CD14-positive monocyte (primary cell): ENCODE results near the gene CUL4A. TPM values are rescaled to one million over a fixed set of nuclear protein-coding genes. Genes with fewer than 3 reads are reported as not detected.

Experiments used
- DNase-seq, 3 donors: peaks; one replicate each; pipeline ENCODE4 v3.0.0-alpha.2; 2011 to 2022
- H2AFZ ChIP-seq: 2 replicates; pipeline ENCODE4 v1.6.0; 2012; ENCODE audit warnings: mild to moderate bottlenecking, low read depth, low read length, inconsistent platforms; ENCODE audit not compliant: insufficient read depth, poor library complexity, severe bottlenecking
- H3K27ac ChIP-seq, 2 donors: 1 replicate in 1 of 2; 2 replicates in 1 of 2; pipeline ENCODE4 v1.5.1; 2012 to 2013; ENCODE audit warnings: low read length in 2 of 2, control low read depth in 1 of 2, inconsistent platforms in 1 of 2, low read depth in 1 of 2, mild to moderate bottlenecking in 1 of 2
- H3K27me3 ChIP-seq, 2 donors: one replicate each; pipeline versions ENCODE4 v1.6.0 to v1.6.1; 2011 to 2013; ENCODE audit warnings: low read length in 2 of 2; ENCODE audit not compliant: control insufficient read depth in 2 of 2, insufficient read depth in 2 of 2
- H3K36me3 ChIP-seq, 2 donors: replicated peaks in 1 of 2; 1 replicate in 1 of 2; 2 replicates in 1 of 2; pipeline versions ENCODE4 v1.5.1 to v1.6.1; 2012 to 2013; ENCODE audit warnings: low read length in 2 of 2, control low read depth in 1 of 2, inconsistent platforms in 1 of 2, mild to moderate bottlenecking in 1 of 2; ENCODE audit not compliant: insufficient read depth in 2 of 2, control insufficient read depth in 1 of 2
- H3K4me1 ChIP-seq, 2 donors: 1 replicate in 1 of 2; 2 replicates in 1 of 2; pipeline versions ENCODE4 v1.5.1 to v1.6.1; 2012 to 2013; ENCODE audit warnings: low read length in 2 of 2, control low read depth in 1 of 2, inconsistent platforms in 1 of 2, mild to moderate bottlenecking in 1 of 2, moderate library complexity in 1 of 2; ENCODE audit not compliant: insufficient read depth in 2 of 2, control insufficient read depth in 1 of 2
- H3K4me2 ChIP-seq: replicated peaks from 2 replicates; pipeline ENCODE3; 2012; ENCODE audit warnings: low read length, moderate library complexity, mild to moderate bottlenecking; ENCODE audit not compliant: poor library complexity, severe bottlenecking; ENCODE audit errors: extremely low read depth
- H3K4me3 ChIP-seq, 3 experiments: fragments of 200-600 bp in 1 of 3; sonication (generic) in 1 of 3; replicated peaks in 1 of 3; 1 replicate in 2 of 3; 2 replicates in 1 of 3; pipeline ENCODE4 v1.5.1; 2011 to 2013; ENCODE audit warnings: low read length in 3 of 3, mild to moderate bottlenecking in 3 of 3, control low read depth in 2 of 3, low read depth in 2 of 3, inconsistent platforms in 1 of 3, moderate library complexity in 1 of 3
- H3K79me2 ChIP-seq: 2 replicates; pipeline ENCODE4 v1.6.0; 2012; ENCODE audit warnings: mild to moderate bottlenecking, control low read depth, inconsistent platforms, low read length, moderate library complexity; ENCODE audit not compliant: insufficient read depth
- H3K9ac ChIP-seq: 2 replicates; pipeline ENCODE4 v1.6.0; 2017; ENCODE audit warnings: low read length, mild to moderate bottlenecking; ENCODE audit not compliant: insufficient read depth, poor library complexity, severe bottlenecking
- H3K9me3 ChIP-seq, 2 donors: replicated peaks in 1 of 2; 1 replicate in 1 of 2; 2 replicates in 1 of 2; pipeline versions ENCODE4 v1.5.1 to v1.6.1; 2012 to 2013; ENCODE audit warnings: low read length in 2 of 2, control low read depth in 1 of 2; ENCODE audit not compliant: control insufficient read depth in 1 of 2, insufficient read depth in 1 of 2
- H4K20me1 ChIP-seq: 2 replicates; pipeline ENCODE4 v1.6.0; 2012; ENCODE audit warnings: mild to moderate bottlenecking, low read length, control low read depth, moderate library complexity; ENCODE audit not compliant: insufficient read depth
- H3K27ac Mint-ChIP-seq, 7 donors: one replicate each; pipeline ENCODE4 v1.8.0; 2020; ENCODE audit warnings: mild to moderate bottlenecking in 7 of 7, mixed read lengths in 7 of 7, moderate library complexity in 6 of 7, inconsistent platforms in 2 of 7
- H3K27me3 Mint-ChIP-seq, 3 donors: one replicate each; pipeline ENCODE4 v1.8.0; 2021 to 2022; ENCODE audit warnings: low read depth in 3 of 3, mild to moderate bottlenecking in 3 of 3, mixed read lengths in 3 of 3, moderate library complexity in 3 of 3, inconsistent platforms in 1 of 3
- H3K36me3 Mint-ChIP-seq, 2 donors: one replicate each; pipeline ENCODE4 v1.8.0; 2020; ENCODE audit warnings: mixed read lengths in 2 of 2, inconsistent platforms in 1 of 2, mild to moderate bottlenecking in 1 of 2
- H3K4me1 Mint-ChIP-seq: one replicate; pipeline ENCODE4 v1.8.0; 2020; ENCODE audit warnings: mild to moderate bottlenecking, mixed read lengths
- H3K4me3 Mint-ChIP-seq, 2 donors: one replicate each; pipeline ENCODE4 v1.8.0; 2020; ENCODE audit warnings: mild to moderate bottlenecking in 2 of 2, mixed read lengths in 2 of 2, moderate library complexity in 1 of 2
- H3K9me3 Mint-ChIP-seq, 7 donors: one replicate each; pipeline ENCODE4 v1.8.0; 2020 to 2022; ENCODE audit warnings: mixed read lengths in 7 of 7, mild to moderate bottlenecking in 6 of 7, moderate library complexity in 6 of 7, inconsistent platforms in 2 of 7
- CTCF ChIP-seq: fragments of 200-600 bp; IDR thresholded peaks from one replicate; pipeline ENCODE4 v1.8.0; 2022; ENCODE audit warnings: antibody characterized with exemption, mild to moderate bottlenecking
- WGBS: methylation state at CpG from one replicate; pipeline ENCODE4 v1.1.5; 2013; ENCODE audit warnings: missing lambda C conversion rate; ENCODE audit not compliant: insufficient coverage; 5-methylcytosine and 5-hydroxymethylcytosine counted together
- intact Hi-C, 2 donors: fragments of 100-400 bp; cut with micrococcal nuclease; formaldehyde crosslinking; loops; one replicate each; pipeline versions ENCODE4 v1.15.0 to v1.15.1; 2023
- polyA plus RNA-seq, 3 donors: library from polyadenylated mRNA; depleted of rRNA in 1 of 3; unstranded in 2 of 3; stranded (reverse) in 1 of 3; fragments of 300-500 nt in 2 of 3; fragments of >200 nt in 1 of 3; fragmentation: Illumina TruSeq in 2 of 3; gene quantifications; 1 replicate in 2 of 3; 2 replicates in 1 of 3; pipeline ENCODE4 v1.2.3, GENCODE V29; 2012 to 2021

The CUL4A gene
- polyA plus RNA-seq, 3 donors: 32.0 to 53.9 (median 33.7) TPM

GRCh38 chr13:113232208-113233003, 23.0 kb downstream of the CUL4A start:
- DNase-seq: no peak
- H3K4me1 ChIP-seq: no peaks in the 10 kb centered on the region
- Mint-ChIP-seq H3K4me1 (no peaks in the 10 kb centered on the region), H3K9me3 (no peaks in the 10 kb centered on the region), H3K27me3 (peaks cover 0 to 2% (median 0%) of the 10 kb centered on the region in 3 donors), H3K4me3 (no peak overlapping the region), H3K36me3 (peaks cover 79 to 94% of the 10 kb centered on the region in 2 donors), H3K27ac (peak overlapping the region in 2 of 7 donors; percentile 13 to 48)
- H3K4me2 ChIP-seq: no peak overlapping the region
- 89% methylated on average over 14 of the region's 18 CpGs for WGBS
- H3K9ac ChIP-seq: no peak overlapping the region
- intact Hi-C loops: no loop called here
- H3K9me3 ChIP-seq: no peaks in the 10 kb centered on the region
- peaks cover 73 to 98% of the 10 kb centered on the region in 2 donors for H3K36me3 ChIP-seq
- H2AFZ ChIP-seq: no peak overlapping the region
- H4K20me1 ChIP-seq: peaks cover 18% of the 10 kb centered on the region
- H3K27ac ChIP-seq: no peak overlapping the region
- TF ChIP-seq CTCF: no peak
- no peak overlapping the region for H3K4me3 ChIP-seq
- no peaks in the 10 kb centered on the region for H3K27me3 ChIP-seq
- H3K79me2 ChIP-seq: no peaks in the 10 kb centered on the region

GRCh38 chr13:113233101-113233500, 23.7 kb downstream of the CUL4A start:
- H3K4me1 ChIP-seq: no peaks in the 10 kb centered on the region
- peaks cover 74 to 98% of the 10 kb centered on the region in 2 donors for H3K36me3 ChIP-seq
- H3K4me3 ChIP-seq: no peak overlapping the region

More at GRCh38 chr13:113233101-113233500, 23.7 kb downstream of the CUL4A start:
- Histone ChIP-seq H3K9me3 (no peaks in the 10 kb centered on the region), H3K27me3 (no peaks in the 10 kb centered on the region), H3K9ac (no peak overlapping the region), H4K20me1 (peaks cover 15% of the 10 kb centered on the region), H2AFZ (no peak overlapping the region), H3K4me2 (no peak overlapping the region), H3K79me2 (no peaks in the 10 kb centered on the region), H3K27ac (no peak overlapping the region)
- intact Hi-C loops: no loop called here
- no peak overlapping the region for H3K4me3 Mint-ChIP-seq
- peaks cover 0 to 2% (median 0%) of the 10 kb centered on the region in 3 donors for H3K27me3 Mint-ChIP-seq
- no peak for TF ChIP-seq CTCF
- H3K4me1 Mint-ChIP-seq: no peaks in the 10 kb centered on the region
- no peak overlapping the region for H3K27ac Mint-ChIP-seq
- no peak for DNase-seq
- peaks cover 80 to 92% of the 10 kb centered on the region in 2 donors for H3K36me3 Mint-ChIP-seq
- WGBS: 98% methylated on average over 9 of the region's 11 CpGs
- H3K9me3 Mint-ChIP-seq: no peaks in the 10 kb centered on the region
